Keratinocyte (primary cell): ENCODE measurements around the gene COX4I1. TPM values are rescaled to one million over a fixed set of nuclear protein-coding genes. Genes with fewer than 3 reads are reported as not detected.
"Not testable (repeated sequence)": the region's sequence is repeated elsewhere in the genome, so short reads cannot be mapped to it uniquely, and the experiment has no call there.

Experiments
- DNase-seq: peaks from one replicate; pipeline ENCODE4 v3.0.0-alpha.2; 2011; ENCODE audit warnings: low read depth, missing footprints, low spot score
- FAIRE-seq: peaks from 2 replicates; lab custom pipeline; 2011; peaks lifted over from hg19 to GRCh38; lab: Jason Lieb, UNC
- H2AFZ ChIP-seq: 2 replicates; pipeline ENCODE4 v1.6.0; 2012; ENCODE audit warnings: low read length, control low read depth, inconsistent platforms; ENCODE audit not compliant: control insufficient read depth
- H3K27ac ChIP-seq: 2 replicates; pipeline ENCODE4 v1.5.1; 2011; ENCODE audit warnings: low read length; ENCODE audit not compliant: control insufficient read depth, insufficient read depth
- H3K27me3 ChIP-seq: 3 replicates; pipeline ENCODE4 v1.6.0; 2011; ENCODE audit warnings: low read length; ENCODE audit not compliant: control insufficient read depth, insufficient read depth; ENCODE audit errors: extremely low read depth
- H3K36me3 ChIP-seq, 2 experiments: 2 replicates in 1 of 2; 3 replicates in 1 of 2; pipeline ENCODE4 v1.5.1; 2011; ENCODE audit warnings: low read length in 2 of 2, mild to moderate bottlenecking in 1 of 2; ENCODE audit not compliant: control insufficient read depth in 2 of 2, insufficient read depth in 2 of 2; ENCODE audit errors: extremely low read depth in 1 of 2
- H3K4me1 ChIP-seq: 3 replicates; pipeline ENCODE4 v1.5.1; 2011; ENCODE audit warnings: low read length; ENCODE audit not compliant: control insufficient read depth, insufficient read depth; ENCODE audit errors: extremely low read depth
- H3K4me2 ChIP-seq: 3 replicates; pipeline ENCODE4 v1.6.0; 2011; ENCODE audit warnings: low read depth, low read length; ENCODE audit not compliant: control insufficient read depth, insufficient read depth; ENCODE audit errors: extremely low read depth
- H3K4me3 ChIP-seq, 3 experiments: fragments of 200-600 bp in 1 of 3; sonication (generic) in 1 of 3; 2 replicates in 2 of 3; 3 replicates in 1 of 3; pipeline ENCODE4 v1.5.1; 2011 to 2016; ENCODE audit warnings: low read length in 3 of 3, mild to moderate bottlenecking in 3 of 3, control low read depth in 2 of 3, inconsistent platforms in 1 of 3, low read depth in 1 of 3, mixed read lengths in 1 of 3, mixed run types in 1 of 3, moderate library complexity in 1 of 3; ENCODE audit not compliant: control insufficient read depth in 2 of 3, insufficient read depth in 2 of 3; ENCODE audit errors: extremely low read depth in 1 of 3
- H3K79me2 ChIP-seq: 2 replicates; pipeline ENCODE4 v1.6.0; 2012; ENCODE audit warnings: low read length; ENCODE audit not compliant: control insufficient read depth, insufficient read depth
- H3K9ac ChIP-seq: 3 replicates; pipeline ENCODE4 v1.6.0; 2011; ENCODE audit warnings: low read length; ENCODE audit not compliant: control insufficient read depth, insufficient read depth; ENCODE audit errors: extremely low read depth
- H3K9me1 ChIP-seq: 3 replicates; pipeline ENCODE4 v1.6.0; 2011; ENCODE audit warnings: low read length; ENCODE audit not compliant: control insufficient read depth, insufficient read depth; ENCODE audit errors: extremely low read depth
- H3K9me3 ChIP-seq: 2 replicates; pipeline ENCODE4 v1.5.1; 2012; ENCODE audit warnings: low read depth, low read length; ENCODE audit not compliant: control insufficient read depth
- H4K20me1 ChIP-seq: 3 replicates; pipeline ENCODE4 v1.6.0; 2011; ENCODE audit warnings: low read length; ENCODE audit not compliant: control insufficient read depth, insufficient read depth; ENCODE audit errors: extremely low read depth
- EZH2 ChIP-seq: IDR thresholded peaks from one replicate; pipeline ENCODE4 v1.6.1; 2012; ENCODE audit warnings: inconsistent platforms, mild to moderate bottlenecking, low read length, moderate library complexity
- dilution Hi-C: fragments of 300-500 bp; cut with MboI; formaldehyde crosslinking; loops from one replicate; pipeline ENCODE4 v1.7.0; 2020; ENCODE audit warnings: low sequenced_read_pairs; ENCODE audit not compliant: extremely low pct_ligation_motif_present
- polyA plus RNA-seq, 5 experiments: library from polyadenylated mRNA; depleted of rRNA in 3 of 5; stranded (reverse) in 3 of 5; stranded (forward) in 1 of 5; unstranded in 1 of 5; fragments of >200 nt; gene quantifications; 1 replicate in 1 of 5; 2 replicates in 3 of 5; 3 replicates in 1 of 5; pipeline versions ENCODE4 v1.2.1 to v1.2.3, GENCODE V29; 2011 to 2012; ENCODE audit warnings: missing spikeins in 2 of 5, low read depth in 1 of 5, low replicate concordance in 1 of 5
- TF ChIP-seq, protein P1 (sequence below), 3 experiments: IDR thresholded peaks in 1 of 3; conservative IDR thresholded peaks in 1 of 3; optimal IDR thresholded peaks in 1 of 3; 2 replicates in 2 of 3; 3 replicates in 1 of 3; pipeline versions ENCODE3 to v1.5.1; 2011; ENCODE audit warnings: low read length in 3 of 3, mild to moderate bottlenecking in 3 of 3, moderate library complexity in 2 of 3, control low read depth in 1 of 3, inconsistent platforms in 1 of 3; ENCODE audit not compliant: insufficient read depth in 2 of 3; ENCODE audit errors: extremely low read depth in 1 of 3

The COX4I1 gene
- polyA plus RNA-seq, 1 donor (not counting 4 experiments of a cell fraction or from before 2014, with no cell fraction given), result 809 TPM

- Histone ChIP-seq H3K4me2 (no peak overlapping the region), H3K36me3 (no peaks in the 10 kb centered on the region), H2AFZ (no peak overlapping the region), H3K9me3 (peaks cover 2% of the 10 kb centered on the region), H3K4me3 (no peak overlapping the region), H3K9me1 (no peaks in the 10 kb centered on the region), H3K79me2 (no peaks in the 10 kb centered on the region), H4K20me1 (no peaks in the 10 kb centered on the region), H3K4me1 (no peaks in the 10 kb centered on the region), H3K27me3 (peaks cover 10% of the 10 kb centered on the region), H3K27ac (no peak overlapping the region), H3K9ac (no peak overlapping the region)
- FAIRE-seq, result no peak
- TF ChIP-seq, protein P1, sequence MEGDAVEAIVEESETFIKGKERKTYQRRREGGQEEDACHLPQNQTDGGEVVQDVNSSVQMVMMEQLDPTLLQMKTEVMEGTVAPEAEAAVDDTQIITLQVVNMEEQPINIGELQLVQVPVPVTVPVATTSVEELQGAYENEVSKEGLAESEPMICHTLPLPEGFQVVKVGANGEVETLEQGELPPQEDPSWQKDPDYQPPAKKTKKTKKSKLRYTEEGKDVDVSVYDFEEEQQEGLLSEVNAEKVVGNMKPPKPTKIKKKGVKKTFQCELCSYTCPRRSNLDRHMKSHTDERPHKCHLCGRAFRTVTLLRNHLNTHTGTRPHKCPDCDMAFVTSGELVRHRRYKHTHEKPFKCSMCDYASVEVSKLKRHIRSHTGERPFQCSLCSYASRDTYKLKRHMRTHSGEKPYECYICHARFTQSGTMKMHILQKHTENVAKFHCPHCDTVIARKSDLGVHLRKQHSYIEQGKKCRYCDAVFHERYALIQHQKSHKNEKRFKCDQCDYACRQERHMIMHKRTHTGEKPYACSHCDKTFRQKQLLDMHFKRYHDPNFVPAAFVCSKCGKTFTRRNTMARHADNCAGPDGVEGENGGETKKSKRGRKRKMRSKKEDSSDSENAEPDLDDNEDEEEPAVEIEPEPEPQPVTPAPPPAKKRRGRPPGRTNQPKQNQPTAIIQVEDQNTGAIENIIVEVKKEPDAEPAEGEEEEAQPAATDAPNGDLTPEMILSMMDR (optimal IDR thresholded peaks at IDR 0.05 in 1 of 3, IDR thresholded peaks at IDR 0.05 in 1 of 3, conservative IDR thresholded peaks at IDR 0.05 in 1 of 3; ENCODE audit: extremely low read depth in 1 of 3, insufficient read depth in 2 of 3, low read length in 3 of 3), result no peak
- TF ChIP-seq EZH2, result no peak
- dilution Hi-C loops, result no loop called here
- no peak for DNase-seq
Measured at GRCh38 chr16:85835956-85836705, 36.6 kb downstream of the COX4I1 start.

DNA sequence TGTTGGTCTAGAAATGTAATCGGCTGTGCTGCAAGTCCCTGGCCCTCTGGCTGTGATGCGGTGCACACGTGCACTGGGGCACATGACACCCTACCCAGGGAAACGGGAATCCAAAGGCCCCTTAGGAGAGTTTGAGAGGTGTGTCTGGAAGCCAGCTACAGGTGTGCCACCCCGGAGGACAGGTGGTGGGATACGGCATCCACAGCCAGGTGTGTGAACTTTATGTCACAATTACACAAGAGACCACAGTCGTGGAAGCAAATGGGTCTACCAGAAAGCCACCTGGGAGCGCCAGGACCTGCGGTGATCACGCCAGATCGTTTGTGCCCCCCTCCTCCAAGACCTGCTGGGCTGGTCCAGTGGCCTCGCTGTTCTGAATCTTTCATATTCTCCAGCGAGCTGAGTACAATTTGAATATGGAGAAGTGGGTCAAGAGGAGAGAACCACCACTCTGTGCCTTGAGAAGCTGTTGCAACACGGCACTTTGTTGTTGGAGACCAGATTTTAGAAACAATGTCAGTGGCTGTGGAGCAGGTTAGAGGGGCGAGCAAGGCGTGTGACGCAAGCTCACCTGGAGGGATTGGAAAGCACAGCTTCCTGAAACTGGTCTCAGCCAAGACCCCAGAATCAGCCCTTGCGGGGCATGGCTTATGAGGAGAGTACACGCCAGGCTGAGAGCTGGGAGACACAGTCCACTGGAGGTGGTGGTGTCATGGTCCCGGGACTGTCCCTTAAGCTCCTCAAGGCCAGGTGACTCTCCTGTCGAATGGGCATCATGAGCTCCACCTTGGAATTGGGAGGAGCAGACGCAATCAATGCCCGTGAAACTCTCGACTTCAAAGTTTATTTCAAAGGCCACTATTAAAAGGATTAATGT lies 37.4 kb downstream of the COX4I1 start:
- Histone ChIP-seq H3K27me3 (peaks cover 10% of the 10 kb centered on the region), H2AFZ (no peak overlapping the region), H3K4me3 (no peak overlapping the region), H3K4me2 (no peak overlapping the region), H4K20me1 (no peaks in the 10 kb centered on the region), H3K9me1 (no peaks in the 10 kb centered on the region), H3K9ac (no peak overlapping the region), H3K79me2 (no peaks in the 10 kb centered on the region), H3K9me3 (peaks cover 2% of the 10 kb centered on the region), H3K36me3 (no peaks in the 10 kb centered on the region), H3K27ac (no peak overlapping the region), H3K4me1 (no peaks in the 10 kb centered on the region)
- DNase-seq, result no peak
- no peak for TF ChIP-seq EZH2
- TF ChIP-seq, protein P1 (optimal IDR thresholded peaks at IDR 0.05 in 1 of 3, IDR thresholded peaks at IDR 0.05 in 1 of 3, conservative IDR thresholded peaks at IDR 0.05 in 1 of 3; ENCODE audit: extremely low read depth in 1 of 3, insufficient read depth in 2 of 3, low read length in 3 of 3), result no peak
- dilution Hi-C loops, result no loop called here
- no peak for FAIRE-seq

- H3K9me3 ChIP-seq, H3K27ac ChIP-seq, H3K79me2 ChIP-seq, H4K20me1 ChIP-seq, H3K4me1 ChIP-seq, H3K4me2 ChIP-seq, H2AFZ ChIP-seq, H3K9ac ChIP-seq, H3K9me1 ChIP-seq, DNase-seq, dilution Hi-C loops, FAIRE-seq, H3K36me3 ChIP-seq, H3K4me3 ChIP-seq: not testable (repeated sequence)
- peaks cover 10% of the 10 kb centered on the region for H3K27me3 ChIP-seq
Measured at GRCh38 chr16:85837654-85838053, 38.2 kb downstream of the COX4I1 start.
